ENCODE data around the gene GGA3. TPM values are rescaled to one million over a fixed set of nuclear protein-coding genes. Genes with fewer than 3 reads are reported as not detected.

The GGA3 gene
- total and polyA plus RNA-seq, 4 donors, result 4.6 to 17.3 (median 9.2) TPM

DNA sequence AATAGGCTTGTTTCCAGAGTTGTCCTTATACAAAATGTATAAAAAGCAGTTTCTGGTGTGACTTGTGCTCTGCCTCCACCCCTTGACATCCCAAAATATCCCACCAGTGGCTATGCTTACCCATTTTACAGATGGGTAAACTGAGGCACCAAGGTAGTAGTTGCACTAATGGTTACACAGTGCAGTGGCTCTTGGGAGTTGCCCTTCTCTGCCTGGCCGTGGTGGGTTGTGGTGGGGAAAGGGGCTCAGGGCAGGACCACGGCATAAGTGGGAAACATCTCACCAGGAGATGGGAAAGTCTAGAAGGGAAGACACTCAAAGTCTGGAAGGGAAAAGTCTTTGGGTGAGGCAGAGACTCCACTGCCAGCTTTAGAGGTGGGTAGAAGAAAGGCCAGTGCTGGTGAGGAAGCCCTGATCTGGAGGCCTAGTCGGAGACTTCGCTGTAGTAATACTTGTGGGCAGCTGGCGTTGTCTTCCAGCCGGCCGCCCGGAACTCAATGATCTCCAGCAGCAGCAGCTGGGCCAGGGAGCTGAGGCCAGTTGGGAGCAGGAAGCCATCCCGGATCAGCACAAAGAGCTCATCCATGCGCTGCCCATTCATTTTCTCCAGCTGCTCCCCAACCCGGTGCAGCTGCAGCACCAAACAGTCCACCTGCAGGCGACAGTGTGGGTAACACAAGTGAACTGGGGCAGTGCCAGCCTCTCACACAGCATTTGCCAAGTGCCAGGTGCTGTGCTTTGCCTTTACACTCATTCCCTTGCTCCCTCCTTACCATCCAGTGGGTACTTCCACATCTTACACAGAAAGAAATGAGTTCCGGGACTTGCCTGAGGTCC lies 5.1 kb upstream of the GGA3 start:
- H3K4me3 ChIP-seq (ENCODE audit: low read depth in 1 of 3, low read length in 3 of 3), result no peak overlapping the region
- 95% methylated on average over 13 of the region's 13 CpGs for whole genome bisulfite sequencing
- H3K9ac ChIP-seq (ENCODE audit: low read depth in 1 of 2, low read length in 2 of 2), result no peak overlapping the region
- no peaks in the 10 kb centered on the region for H3K9me3 ChIP-seq (ENCODE audit: control insufficient read depth in 4 of 4, low read length in 3 of 4)
- H3K27me3 ChIP-seq (ENCODE audit: control insufficient read depth in 4 of 4, insufficient read depth in 4 of 4, low read length in 3 of 4), result no peaks in the 10 kb centered on the region
- no peak overlapping the region for H3K27ac ChIP-seq (ENCODE audit: low read depth in 1 of 2, low read length in 2 of 2)
- H3K36me3 ChIP-seq (ENCODE audit: control insufficient read depth in 4 of 4, insufficient read depth in 3 of 4, low read depth in 1 of 4, low read length in 3 of 4), result peaks cover 5 to 23% (median 19%) of the 10 kb centered on the region in 4 donors
- TF ChIP-seq FOXA1 (IDR thresholded peaks at IDR 0.05) (no peak), HNF4G (IDR thresholded peaks at IDR 0.05) (no peak), EGR1 (IDR thresholded peaks at IDR 0.05; ENCODE audit: low read depth in 2 of 2) (no peak), ZBTB33 (IDR thresholded peaks at IDR 0.05) (no peak), FOXA2 (IDR thresholded peaks at IDR 0.05) (no peak), NR2F2 (IDR thresholded peaks at IDR 0.05) (no peak), YY1 (IDR thresholded peaks at IDR 0.05) (no peak)
- TF ChIP-seq, protein P1, sequence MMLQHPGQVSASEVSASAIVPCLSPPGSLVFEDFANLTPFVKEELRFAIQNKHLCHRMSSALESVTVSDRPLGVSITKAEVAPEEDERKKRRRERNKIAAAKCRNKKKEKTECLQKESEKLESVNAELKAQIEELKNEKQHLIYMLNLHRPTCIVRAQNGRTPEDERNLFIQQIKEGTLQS (IDR thresholded peaks at IDR 0.05), result no peak
- H3K4me1 ChIP-seq (ENCODE audit: control insufficient read depth in 4 of 4, insufficient read depth in 4 of 4, low read length in 3 of 4), result peaks cover 2 to 37% (median 19%) of the 10 kb centered on the region in 4 donors
- no peak for DNase-seq (ENCODE audit: low spot score)

DNA sequence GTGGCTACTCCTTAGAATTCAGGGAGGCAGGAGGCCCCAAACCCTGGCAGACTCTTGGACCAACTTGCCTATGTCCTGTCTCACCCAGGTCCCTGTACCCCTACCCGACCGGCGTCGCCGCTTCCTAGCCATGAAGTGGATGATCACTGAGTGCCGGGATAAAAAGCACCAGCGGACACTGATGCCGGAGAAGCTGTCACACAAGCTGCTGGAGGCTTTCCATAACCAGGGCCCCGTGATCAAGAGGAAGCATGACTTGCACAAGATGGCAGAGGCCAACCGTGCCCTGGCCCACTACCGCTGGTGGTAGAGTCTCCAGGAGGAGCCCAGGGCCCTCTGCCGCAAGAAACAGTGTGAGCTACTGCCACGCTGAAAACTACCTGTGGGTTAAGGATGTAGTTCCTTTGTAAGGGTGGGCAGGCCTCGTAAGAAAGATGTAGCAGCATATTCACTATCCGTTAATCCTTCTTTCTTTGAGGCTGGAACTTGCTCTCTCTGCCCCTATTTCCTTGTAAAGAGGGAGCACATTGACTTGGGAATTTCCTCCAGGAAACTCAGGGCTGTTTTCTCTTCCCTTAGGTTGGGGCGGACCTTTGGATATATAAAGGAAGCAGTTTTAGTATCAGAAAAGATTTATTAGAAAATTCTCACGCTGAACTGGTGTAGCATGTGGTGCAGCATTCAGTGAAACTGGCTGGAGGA lies 4.4 kb upstream of the GGA3 start:
- no peak for DNase-seq (ENCODE audit: low spot score)
- 90% methylated on average over 17 of the region's 17 CpGs for WGBS
- no peak overlapping the region for H3K27ac ChIP-seq (ENCODE audit: low read depth in 1 of 2, low read length in 2 of 2)

More for the DNA sequence above, 4.4 kb upstream of the GGA3 start:
- Histone ChIP-seq H3K9ac (ENCODE audit: low read depth in 1 of 2, low read length in 2 of 2) (no peak overlapping the region), H3K9me3 (ENCODE audit: control insufficient read depth in 4 of 4, low read length in 3 of 4) (no peaks in the 10 kb centered on the region), H3K36me3 (ENCODE audit: control insufficient read depth in 4 of 4, insufficient read depth in 3 of 4, low read depth in 1 of 4, low read length in 3 of 4) (peaks cover 5 to 23% (median 19%) of the 10 kb centered on the region in 4 donors), H3K4me3 (ENCODE audit: low read depth in 1 of 3, low read length in 3 of 3) (no peak overlapping the region), H3K4me1 (ENCODE audit: control insufficient read depth in 4 of 4, insufficient read depth in 4 of 4, low read length in 3 of 4) (peaks cover 2 to 37% (median 18%) of the 10 kb centered on the region in 4 donors), H3K27me3 (ENCODE audit: control insufficient read depth in 4 of 4, insufficient read depth in 4 of 4, low read length in 3 of 4) (no peaks in the 10 kb centered on the region)
- TF ChIP-seq, protein P2, sequence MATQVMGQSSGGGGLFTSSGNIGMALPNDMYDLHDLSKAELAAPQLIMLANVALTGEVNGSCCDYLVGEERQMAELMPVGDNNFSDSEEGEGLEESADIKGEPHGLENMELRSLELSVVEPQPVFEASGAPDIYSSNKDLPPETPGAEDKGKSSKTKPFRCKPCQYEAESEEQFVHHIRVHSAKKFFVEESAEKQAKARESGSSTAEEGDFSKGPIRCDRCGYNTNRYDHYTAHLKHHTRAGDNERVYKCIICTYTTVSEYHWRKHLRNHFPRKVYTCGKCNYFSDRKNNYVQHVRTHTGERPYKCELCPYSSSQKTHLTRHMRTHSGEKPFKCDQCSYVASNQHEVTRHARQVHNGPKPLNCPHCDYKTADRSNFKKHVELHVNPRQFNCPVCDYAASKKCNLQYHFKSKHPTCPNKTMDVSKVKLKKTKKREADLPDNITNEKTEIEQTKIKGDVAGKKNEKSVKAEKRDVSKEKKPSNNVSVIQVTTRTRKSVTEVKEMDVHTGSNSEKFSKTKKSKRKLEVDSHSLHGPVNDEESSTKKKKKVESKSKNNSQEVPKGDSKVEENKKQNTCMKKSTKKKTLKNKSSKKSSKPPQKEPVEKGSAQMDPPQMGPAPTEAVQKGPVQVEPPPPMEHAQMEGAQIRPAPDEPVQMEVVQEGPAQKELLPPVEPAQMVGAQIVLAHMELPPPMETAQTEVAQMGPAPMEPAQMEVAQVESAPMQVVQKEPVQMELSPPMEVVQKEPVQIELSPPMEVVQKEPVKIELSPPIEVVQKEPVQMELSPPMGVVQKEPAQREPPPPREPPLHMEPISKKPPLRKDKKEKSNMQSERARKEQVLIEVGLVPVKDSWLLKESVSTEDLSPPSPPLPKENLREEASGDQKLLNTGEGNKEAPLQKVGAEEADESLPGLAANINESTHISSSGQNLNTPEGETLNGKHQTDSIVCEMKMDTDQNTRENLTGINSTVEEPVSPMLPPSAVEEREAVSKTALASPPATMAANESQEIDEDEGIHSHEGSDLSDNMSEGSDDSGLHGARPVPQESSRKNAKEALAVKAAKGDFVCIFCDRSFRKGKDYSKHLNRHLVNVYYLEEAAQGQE (IDR thresholded peaks at IDR 0.05), result no peak
- no peak for TF ChIP-seq TAF1 (conservative IDR thresholded peaks at IDR 0.05)
- no peak for TF ChIP-seq FOXA1 (IDR thresholded peaks at IDR 0.05)
- TF ChIP-seq HNF4A (conservative IDR thresholded peaks at IDR 0.05), result no peak
- TF ChIP-seq YY1 (IDR thresholded peaks at IDR 0.05), result no peak
- TF ChIP-seq ZBTB33 (IDR thresholded peaks at IDR 0.05), result no peak
- no peak for TF ChIP-seq RXRA (IDR thresholded peaks at IDR 0.05)
- no peak for TF ChIP-seq HNF4G (IDR thresholded peaks at IDR 0.05)
- no peak for TF ChIP-seq SP1 (IDR thresholded peaks at IDR 0.05)
- TF ChIP-seq, protein P1 (IDR thresholded peaks at IDR 0.05), result no peak
- no peak for TF ChIP-seq CTCF (IDR thresholded peaks at IDR 0.05; ENCODE audit: low read depth, low read length, missing input control)

Measured in liver (tissue), 9 donors.